ENCODE results near the gene TRAIP.
A peak's percentile ranks its signal among the peaks of the same experiment; 100 is the strongest.

The TRAIP gene

DNA sequence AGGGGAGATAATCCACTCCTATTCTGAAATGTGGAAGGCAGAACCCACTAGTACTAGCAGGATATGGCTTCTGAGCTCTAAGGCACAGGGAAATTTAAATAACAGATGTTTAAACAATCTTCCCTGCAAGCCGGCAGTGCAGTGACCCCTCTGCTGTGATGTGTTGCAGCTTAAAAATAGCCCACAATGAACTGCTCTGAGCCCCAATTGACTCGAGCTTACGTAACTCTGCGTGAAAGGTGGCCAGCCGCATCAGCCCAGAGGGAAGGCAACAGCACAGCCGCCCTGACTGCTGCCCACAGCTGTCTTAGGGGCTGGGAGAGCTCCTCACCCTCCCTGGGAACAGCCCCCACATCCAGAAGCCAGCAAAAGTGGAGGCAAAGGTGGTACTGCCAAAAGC is 25.8 kb upstream of the TRAIP start:
- no peak overlapping the region for H3K4me3 Mint-ChIP-seq

DNA sequence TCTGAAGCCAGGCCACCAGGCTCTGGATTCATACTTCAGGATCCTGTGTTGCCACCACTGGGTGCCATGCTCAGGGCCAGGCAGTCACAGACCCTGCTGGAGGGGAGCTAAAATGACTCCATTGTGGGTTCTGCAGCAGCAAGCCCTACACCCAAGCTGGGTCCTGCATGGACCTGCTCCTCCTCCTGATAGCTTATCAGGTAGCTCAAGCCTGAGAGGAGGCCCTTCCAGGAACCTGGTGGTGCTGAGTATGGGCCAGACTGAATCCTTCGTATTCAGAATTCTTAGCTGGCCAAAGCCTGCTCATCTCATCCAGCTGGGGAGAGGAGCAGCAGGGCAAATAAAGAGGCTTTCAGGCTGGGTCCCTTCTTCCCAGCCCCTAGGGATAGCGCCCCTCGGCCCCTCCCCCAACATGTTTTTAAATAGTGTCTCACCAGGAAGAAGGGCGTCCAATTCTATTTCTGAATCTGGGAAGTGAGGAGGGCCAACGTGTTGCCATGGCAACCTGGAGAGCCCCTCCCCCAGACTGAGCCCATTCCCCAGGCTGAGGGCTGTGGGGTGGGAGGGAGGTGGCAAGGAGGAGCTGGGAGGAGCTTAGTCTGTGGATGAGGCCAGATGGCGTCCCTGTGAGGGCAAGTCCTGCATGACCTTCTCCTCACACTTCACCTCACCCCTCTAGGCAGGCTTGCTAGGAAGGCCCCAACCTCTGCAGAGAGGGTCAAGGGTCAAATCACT is 24.4 kb upstream of the TRAIP start:
- Mint-ChIP-seq H3K9me3 (no peaks in the 10 kb centered on the region), H3K27ac (no peak overlapping the region), H3K4me3 (no peak overlapping the region), H3K27me3 (no peaks in the 10 kb centered on the region), H3K4me1 (ENCODE audit: low read depth) (no peaks in the 10 kb centered on the region), H3K36me3 (ENCODE audit: low read depth) (no peaks in the 10 kb centered on the region)

More for the DNA sequence above, 25.8 kb upstream of the TRAIP start:
- Mint-ChIP-seq H3K36me3 (ENCODE audit: low read depth) (no peaks in the 10 kb centered on the region), H3K9me3 (no peaks in the 10 kb centered on the region), H3K4me1 (ENCODE audit: low read depth) (no peaks in the 10 kb centered on the region), H3K27me3 (no peaks in the 10 kb centered on the region), H3K27ac (no peak overlapping the region)

DNA sequence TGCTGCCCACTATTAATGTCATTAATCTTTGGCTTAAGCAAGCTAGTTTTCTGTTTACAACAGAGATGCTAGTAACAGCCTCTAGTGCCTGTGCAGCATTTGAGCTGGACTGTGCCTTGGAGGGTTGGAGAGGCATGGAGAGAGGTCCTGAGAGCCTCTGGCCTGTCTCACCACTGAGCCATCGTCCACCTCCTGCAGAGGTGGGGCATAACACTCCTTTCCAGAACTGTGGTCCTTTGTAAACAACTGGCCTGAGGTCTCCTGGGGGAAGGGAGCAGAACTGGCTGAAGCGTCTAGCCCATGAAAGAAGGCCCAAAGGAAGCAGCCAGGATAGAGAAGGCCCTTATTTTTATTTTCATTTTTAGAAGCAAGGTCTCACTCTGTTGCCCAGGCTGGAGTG is 23.4 kb upstream of the TRAIP start:
- Mint-ChIP-seq H3K4me1 (ENCODE audit: low read depth) (no peaks in the 10 kb centered on the region), H3K27me3 (no peaks in the 10 kb centered on the region), H3K4me3 (no peak overlapping the region), H3K9me3 (no peaks in the 10 kb centered on the region), H3K27ac (no peak overlapping the region), H3K36me3 (ENCODE audit: low read depth) (no peaks in the 10 kb centered on the region)

DNA sequence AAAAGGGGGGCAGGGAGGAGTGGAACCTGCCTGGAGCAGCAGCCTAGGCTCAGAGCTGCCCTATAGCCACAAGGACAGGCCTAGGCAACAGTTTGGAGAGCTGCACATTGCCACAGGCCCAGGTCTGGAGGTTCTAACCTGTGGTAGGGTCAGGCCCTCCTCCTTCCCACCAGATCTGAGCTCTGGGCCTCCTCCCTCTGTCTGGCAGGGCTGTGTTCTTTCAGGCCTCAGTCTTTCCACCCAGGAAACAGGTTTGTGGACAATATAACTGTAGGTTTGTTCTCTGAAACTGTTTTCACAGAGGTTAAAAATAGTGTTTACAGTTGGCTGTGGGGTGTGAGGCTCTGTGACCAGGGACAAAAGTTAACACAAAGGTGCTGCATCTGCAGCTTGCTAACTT is 22.3 kb upstream of the TRAIP start:
- H3K4me3 Mint-ChIP-seq = no peak overlapping the region
- H3K27ac Mint-ChIP-seq = no peak overlapping the region
- H3K27me3 Mint-ChIP-seq = no peaks in the 10 kb centered on the region
- H3K36me3 Mint-ChIP-seq (ENCODE audit: low read depth) = no peaks in the 10 kb centered on the region
- no peaks in the 10 kb centered on the region for H3K9me3 Mint-ChIP-seq
- H3K4me1 Mint-ChIP-seq (ENCODE audit: low read depth) = no peaks in the 10 kb centered on the region

DNA sequence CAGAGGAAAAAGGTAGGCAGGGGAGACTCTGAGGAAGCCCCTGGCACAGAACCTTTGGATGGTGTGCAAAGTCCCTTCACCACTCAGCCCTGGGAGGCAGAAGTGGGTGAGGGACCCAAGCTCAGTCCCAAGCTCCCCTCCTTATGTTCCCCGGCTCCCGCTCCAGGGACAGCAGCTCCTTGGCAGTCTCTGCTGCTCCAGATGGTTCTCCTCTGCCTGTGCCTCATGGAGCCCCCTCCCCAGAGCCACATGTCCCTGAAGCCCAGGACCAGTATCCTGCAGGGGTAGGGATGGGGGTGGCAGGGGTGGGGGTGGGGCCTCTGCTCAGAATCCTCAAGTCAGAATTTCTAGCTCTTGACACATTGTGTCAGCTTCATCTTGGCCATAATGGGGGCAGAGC is 21.4 kb upstream of the TRAIP start:
- no peaks in the 10 kb centered on the region for H3K9me3 Mint-ChIP-seq
- H3K27me3 Mint-ChIP-seq = no peaks in the 10 kb centered on the region
- no peak overlapping the region for H3K4me3 Mint-ChIP-seq
- H3K36me3 Mint-ChIP-seq (ENCODE audit: low read depth) = no peaks in the 10 kb centered on the region
- H3K4me1 Mint-ChIP-seq (ENCODE audit: low read depth) = peaks cover 4% of the 10 kb centered on the region
- H3K27ac Mint-ChIP-seq = no peak overlapping the region

DNA sequence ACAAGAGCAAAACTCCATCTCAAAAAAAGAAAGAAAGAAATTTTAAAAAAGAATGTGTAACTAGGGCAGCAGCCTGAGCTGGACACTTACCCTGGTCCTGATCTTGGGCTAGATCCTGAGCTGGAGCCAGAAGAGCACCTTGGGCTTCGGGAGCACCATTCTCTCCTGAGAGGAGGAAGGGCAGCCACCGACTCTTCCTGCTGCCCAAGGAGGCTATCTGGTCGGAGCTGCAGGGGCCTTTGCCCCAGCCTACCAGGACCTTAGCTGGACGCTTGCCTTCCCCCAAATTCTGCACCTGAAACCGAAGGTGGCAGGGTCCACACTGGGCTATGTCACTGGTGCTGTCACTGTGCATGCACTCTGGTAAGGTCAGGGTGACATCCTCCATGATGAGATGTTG is 20.2 kb upstream of the TRAIP start:
- Mint-ChIP-seq H3K36me3 (ENCODE audit: low read depth) (no peaks in the 10 kb centered on the region), H3K27me3 (no peaks in the 10 kb centered on the region), H3K4me1 (ENCODE audit: low read depth) (peaks cover 9% of the 10 kb centered on the region), H3K4me3 (no peak overlapping the region), H3K27ac (no peak overlapping the region), H3K9me3 (no peaks in the 10 kb centered on the region)

DNA sequence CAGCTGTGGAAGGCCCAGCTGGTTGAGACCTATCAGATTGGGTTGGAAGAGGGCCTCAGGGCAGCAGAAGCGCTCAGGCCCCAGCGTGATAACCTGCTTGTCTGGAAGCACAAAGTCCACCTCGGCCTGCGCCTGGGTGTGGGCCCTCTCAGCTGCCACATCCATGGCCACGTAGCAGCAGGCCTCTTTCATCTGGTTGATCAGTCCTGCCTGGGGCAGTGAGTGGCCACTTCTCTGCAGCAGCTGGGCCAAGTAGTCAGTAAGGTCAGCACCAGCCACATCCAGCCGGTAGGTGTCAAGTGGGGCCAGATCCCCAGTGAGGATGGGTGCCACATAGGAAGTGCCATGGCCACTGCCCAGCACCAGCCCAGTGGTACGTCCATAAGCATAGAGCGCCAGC is 17.3 kb upstream of the TRAIP start:
- H3K9me3 Mint-ChIP-seq = no peaks in the 10 kb centered on the region
- H3K4me3 Mint-ChIP-seq = no peak overlapping the region
- H3K4me1 Mint-ChIP-seq (ENCODE audit: low read depth) = peaks cover 9% of the 10 kb centered on the region

DNA sequence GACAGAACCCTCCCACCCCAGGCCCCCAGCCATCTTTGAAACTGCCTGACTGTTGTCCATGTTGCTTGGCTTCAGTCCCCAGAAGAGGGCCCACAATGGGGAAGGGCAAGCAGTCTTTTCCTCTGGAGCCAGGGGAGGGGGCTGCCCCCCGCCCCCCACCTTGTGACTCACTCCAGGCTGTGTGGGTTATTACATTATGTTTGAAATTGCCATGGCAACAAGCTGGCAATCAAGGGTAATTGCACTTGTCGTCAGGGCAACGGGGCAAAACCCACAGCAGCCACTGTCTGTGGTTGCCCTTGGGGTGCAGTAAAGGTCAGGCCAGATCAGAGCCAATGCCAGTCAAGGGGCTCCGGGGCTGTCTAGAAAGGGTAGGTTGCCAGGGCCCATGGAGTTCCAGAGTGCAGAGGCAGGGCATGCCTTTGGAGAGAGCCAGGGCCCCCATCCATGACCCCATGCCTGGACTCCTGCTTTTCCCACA is 16.5 kb upstream of the TRAIP start:
- H3K4me1 Mint-ChIP-seq (ENCODE audit: low read depth) = peaks cover 9% of the 10 kb centered on the region
- no peak overlapping the region for H3K27ac Mint-ChIP-seq
- H3K4me3 Mint-ChIP-seq = no peak overlapping the region
- no peaks in the 10 kb centered on the region for H3K9me3 Mint-ChIP-seq
- H3K27me3 Mint-ChIP-seq = peaks cover 19% of the 10 kb centered on the region
- H3K36me3 Mint-ChIP-seq (ENCODE audit: low read depth) = no peaks in the 10 kb centered on the region

More for the DNA sequence above, 17.3 kb upstream of the TRAIP start:
- peaks cover 12% of the 10 kb centered on the region for H3K27me3 Mint-ChIP-seq
- H3K36me3 Mint-ChIP-seq (ENCODE audit: low read depth) = no peaks in the 10 kb centered on the region
- no peak overlapping the region for H3K27ac Mint-ChIP-seq

DNA sequence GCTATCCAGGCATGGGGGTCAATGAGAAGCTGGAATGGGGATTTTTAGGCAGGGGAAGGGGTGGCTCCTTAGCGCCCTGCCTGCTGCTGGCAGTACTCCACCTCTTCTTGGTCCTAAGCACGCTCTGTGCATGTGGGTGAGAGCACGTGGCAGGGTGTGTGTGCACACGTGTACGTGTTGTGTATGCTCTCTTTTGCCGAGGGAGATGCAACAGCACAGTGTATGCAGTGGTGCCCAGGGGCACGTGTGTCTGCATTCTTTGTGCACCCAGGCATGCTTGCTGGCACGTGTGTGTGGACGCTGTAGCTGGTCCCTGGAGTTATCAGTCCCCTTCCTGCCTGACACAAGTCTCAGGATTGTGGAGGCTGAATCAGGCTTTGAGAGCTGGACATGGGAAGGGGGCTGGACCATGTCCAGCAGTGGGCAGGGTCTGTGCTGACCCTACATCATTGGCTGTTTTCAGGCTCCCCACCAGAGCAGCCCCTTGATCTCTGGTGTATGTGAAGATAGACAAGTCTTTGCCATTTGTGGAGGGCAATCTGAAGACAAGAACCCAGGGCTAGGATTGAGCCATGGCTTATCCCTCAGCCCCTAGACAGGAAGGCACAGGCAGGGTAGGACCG is 15.3 kb upstream of the TRAIP start:
- Mint-ChIP-seq H3K9me3 (no peaks in the 10 kb centered on the region), H3K27ac (no peak overlapping the region), H3K4me1 (ENCODE audit: low read depth) (peaks cover 9% of the 10 kb centered on the region), H3K27me3 (peaks cover 29% of the 10 kb centered on the region), H3K36me3 (ENCODE audit: low read depth) (no peaks in the 10 kb centered on the region), H3K4me3 (no peak overlapping the region)

DNA sequence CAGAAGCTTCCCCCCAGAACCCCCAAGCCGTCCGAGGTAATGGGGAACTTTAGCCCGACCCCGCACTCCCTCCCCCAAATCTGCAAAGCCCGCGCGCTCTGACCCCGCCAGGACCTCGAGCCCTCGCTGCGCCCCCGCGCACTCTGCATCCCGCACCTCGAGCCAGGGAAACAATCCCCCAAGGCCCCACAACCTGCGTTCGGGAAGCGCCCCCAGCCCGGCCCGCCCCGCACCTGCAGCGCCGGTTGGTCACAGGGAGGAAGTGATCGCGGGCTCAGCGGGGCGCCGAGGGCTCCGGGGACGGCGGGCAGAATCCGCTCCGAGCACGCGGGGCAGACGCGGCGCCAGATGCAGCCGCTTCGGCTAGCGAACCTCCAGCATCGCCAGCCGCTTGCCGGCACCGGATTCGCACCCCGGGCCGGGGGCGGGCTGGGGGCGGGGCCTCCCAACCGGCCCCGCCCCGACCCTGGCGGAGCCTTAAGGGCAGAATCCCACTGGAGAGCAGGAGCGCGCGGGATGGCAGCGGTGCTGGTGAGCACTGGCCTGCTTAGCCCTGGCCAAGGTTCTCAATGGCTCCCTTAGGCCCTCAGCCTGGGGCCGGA is 13.3 kb upstream of the TRAIP start, which contains the start of gene CAMKV:
TSS of gene CAMKV (minus strand) at position 382 of the 602 bp plus-strand sequence. CDS start 7,518 bp downstream, outside the sequence.
- no peaks in the 10 kb centered on the region for H3K36me3 Mint-ChIP-seq (ENCODE audit: low read depth)
- H3K4me1 Mint-ChIP-seq (ENCODE audit: low read depth) = peaks cover 9% of the 10 kb centered on the region
- H3K4me3 Mint-ChIP-seq = no peak within 1 kb of the TSS
- H3K27me3 Mint-ChIP-seq = peaks cover 35% of the 10 kb centered on the region
- no peak within 1 kb of the TSS for H3K27ac Mint-ChIP-seq
- no peaks in the 10 kb centered on the region for H3K9me3 Mint-ChIP-seq

DNA sequence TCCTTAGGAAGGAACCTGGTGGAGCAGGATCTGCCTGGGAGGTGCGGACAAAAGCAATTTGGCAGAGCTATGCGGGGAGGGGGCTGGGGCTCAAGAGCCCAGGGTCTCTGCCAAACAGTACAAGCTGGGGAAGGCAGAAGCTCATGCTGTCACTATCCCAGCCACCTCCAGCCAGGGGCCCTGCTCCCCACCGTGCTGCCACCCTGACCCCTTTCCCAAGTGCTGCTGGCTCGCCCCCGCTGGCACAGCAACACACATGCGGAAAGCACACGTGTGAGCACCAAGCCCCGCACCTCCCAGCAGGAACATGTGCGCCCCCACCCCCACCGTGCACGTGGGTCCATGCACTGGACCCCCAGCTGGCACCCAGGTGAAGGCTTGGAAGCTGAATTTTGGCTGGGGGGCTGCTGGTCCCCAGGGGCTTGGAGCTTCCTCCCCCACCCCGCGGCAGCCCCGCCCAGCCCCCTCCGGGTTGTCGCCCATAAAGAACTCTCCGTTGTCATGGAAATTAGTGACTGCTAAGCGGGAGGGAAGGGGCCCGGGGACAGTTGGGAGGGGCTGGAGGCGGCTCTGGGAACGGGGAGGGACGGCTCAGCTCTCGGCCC is 12.6 kb upstream of the TRAIP start:
- H3K27me3 Mint-ChIP-seq = peaks cover 37% of the 10 kb centered on the region
- H3K9me3 Mint-ChIP-seq = no peaks in the 10 kb centered on the region
- no peaks in the 10 kb centered on the region for H3K36me3 Mint-ChIP-seq (ENCODE audit: low read depth)
- H3K4me1 Mint-ChIP-seq (ENCODE audit: low read depth) = peaks cover 9% of the 10 kb centered on the region
- no peak overlapping the region for H3K4me3 Mint-ChIP-seq
- no peak overlapping the region for H3K27ac Mint-ChIP-seq

DNA sequence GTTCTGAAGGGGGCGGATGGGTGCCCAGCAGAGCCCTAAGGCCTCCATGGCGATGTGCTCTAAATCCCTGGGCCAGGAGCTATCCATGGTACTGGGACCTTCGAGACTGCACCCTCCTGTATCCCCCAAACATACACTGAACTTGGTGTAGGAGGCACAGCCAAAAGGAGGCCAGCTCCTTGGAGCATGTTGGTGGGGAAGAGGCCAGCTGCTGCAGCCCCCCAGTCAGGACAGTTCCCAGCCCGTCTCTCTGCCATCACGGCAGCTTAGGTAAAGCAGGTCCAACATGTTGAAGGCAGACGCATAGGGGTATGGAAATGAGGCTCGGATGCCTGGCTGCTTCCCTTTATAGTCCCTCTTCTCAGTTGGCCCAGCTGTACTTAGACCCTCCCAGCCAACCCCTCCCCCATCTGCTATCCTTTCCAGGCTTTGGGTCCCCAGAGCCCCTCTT is 11.5 kb upstream of the TRAIP start:
- peak overlapping the region; percentile 2 for H3K4me3 Mint-ChIP-seq
- peaks cover 7% of the 10 kb centered on the region for H3K4me1 Mint-ChIP-seq (ENCODE audit: low read depth)
- no peaks in the 10 kb centered on the region for H3K9me3 Mint-ChIP-seq
- no peak overlapping the region for H3K27ac Mint-ChIP-seq
- peaks cover 39% of the 10 kb centered on the region for H3K27me3 Mint-ChIP-seq
- no peaks in the 10 kb centered on the region for H3K36me3 Mint-ChIP-seq (ENCODE audit: low read depth)

DNA sequence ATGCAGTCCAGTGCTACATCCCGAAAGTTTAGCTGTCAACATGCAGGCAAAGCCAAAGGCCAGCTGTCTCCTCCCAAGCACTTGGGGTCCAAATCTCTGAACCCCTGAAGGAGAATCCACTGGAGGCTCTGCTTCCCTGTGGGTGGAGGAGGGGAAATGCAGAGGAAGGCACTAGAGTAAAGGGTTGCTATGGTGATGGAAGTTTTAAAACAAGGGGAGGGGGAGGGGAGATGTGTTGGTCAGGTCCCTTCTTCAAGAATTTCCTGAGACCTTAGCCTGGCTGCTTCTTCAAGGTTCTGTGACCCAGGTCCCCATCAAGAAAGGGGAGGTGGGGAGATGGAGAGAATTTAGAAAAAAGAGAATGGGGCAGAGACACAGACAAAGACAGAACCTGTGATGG is 11.0 kb upstream of the TRAIP start:
- Mint-ChIP-seq H3K9me3 (no peaks in the 10 kb centered on the region), H3K4me3 (no peak overlapping the region), H3K36me3 (ENCODE audit: low read depth) (no peaks in the 10 kb centered on the region), H3K27ac (no peak overlapping the region), H3K4me1 (ENCODE audit: low read depth) (peaks cover 4% of the 10 kb centered on the region), H3K27me3 (peaks cover 39% of the 10 kb centered on the region)

DNA sequence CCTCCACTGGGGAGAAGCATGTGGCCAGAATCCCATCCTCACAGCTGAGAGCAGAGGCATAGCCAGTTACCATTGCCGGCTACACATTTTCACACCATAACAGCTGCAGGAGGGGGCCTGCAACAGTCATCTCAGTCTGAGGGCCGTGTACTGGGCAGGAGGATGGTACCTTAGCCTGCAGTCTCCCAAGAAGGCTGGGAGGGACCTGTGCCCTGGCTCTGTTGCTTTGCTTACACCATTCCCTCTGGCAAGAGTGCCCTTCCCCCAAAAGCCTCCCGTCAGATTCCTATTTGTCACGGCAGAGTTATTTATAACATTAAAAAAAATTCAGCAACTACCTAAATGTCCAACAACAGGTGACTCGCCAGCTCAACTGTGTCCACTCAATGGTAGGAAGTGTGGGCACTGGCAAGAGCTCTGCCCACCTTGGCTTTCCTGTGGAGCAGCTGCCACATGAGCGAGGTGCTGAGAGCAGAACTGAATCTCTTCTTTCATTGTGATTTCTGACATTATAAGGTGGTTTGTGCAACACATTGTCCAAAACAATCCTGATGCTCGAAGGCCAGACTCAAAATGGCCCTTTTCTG is 8.9 kb upstream of the TRAIP start:
- no peaks in the 10 kb centered on the region for H3K4me1 Mint-ChIP-seq (ENCODE audit: low read depth)
- H3K27me3 Mint-ChIP-seq = peaks cover 29% of the 10 kb centered on the region
- no peaks in the 10 kb centered on the region for H3K9me3 Mint-ChIP-seq
- H3K36me3 Mint-ChIP-seq (ENCODE audit: low read depth) = no peaks in the 10 kb centered on the region
- H3K27ac Mint-ChIP-seq = no peak overlapping the region
- no peak overlapping the region for H3K4me3 Mint-ChIP-seq

DNA sequence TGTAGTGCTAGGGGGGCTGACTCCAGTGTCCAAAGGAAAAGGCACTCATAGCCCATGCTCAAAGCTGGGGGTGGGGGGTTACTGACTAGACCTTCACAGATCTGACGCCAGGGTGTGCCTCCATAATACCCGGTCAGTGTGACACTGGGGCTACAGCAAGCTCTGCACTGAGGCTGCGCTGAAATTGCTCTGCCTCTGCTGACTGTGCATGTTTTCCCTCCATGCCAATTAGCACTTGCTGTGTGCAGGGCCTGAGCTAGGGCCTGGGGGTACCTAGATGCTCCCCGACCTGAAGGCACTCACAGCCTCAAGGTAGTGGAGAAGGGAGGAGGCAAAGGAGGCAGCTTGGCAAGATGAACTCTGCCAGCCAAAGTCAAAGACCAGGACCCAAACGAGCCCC is 8.1 kb upstream of the TRAIP start:
- H3K27me3 Mint-ChIP-seq = peaks cover 27% of the 10 kb centered on the region
- H3K4me3 Mint-ChIP-seq = no peak overlapping the region
- H3K4me1 Mint-ChIP-seq (ENCODE audit: low read depth) = no peaks in the 10 kb centered on the region
- no peaks in the 10 kb centered on the region for H3K36me3 Mint-ChIP-seq (ENCODE audit: low read depth)
- H3K9me3 Mint-ChIP-seq = no peaks in the 10 kb centered on the region
- no peak overlapping the region for H3K27ac Mint-ChIP-seq
